WTC11 (cell line): ENCODE data around the gene CYCS.

ENCODE experiments used
- FOXK1 ChIP-seq: sonication (generic); formaldehyde crosslinking; IDR thresholded peaks from 2 replicates; pipeline ENCODE4 v1.8.0; 2022; ENCODE audit warnings: mild to moderate bottlenecking, moderate library complexity, missing genetic modification reagents
- KAT7 ChIP-seq: sonication (generic); formaldehyde crosslinking; IDR thresholded peaks from 2 replicates; pipeline ENCODE4 v1.8.1; 2023; ENCODE audit warnings: missing genetic modification reagents, mild to moderate bottlenecking, borderline replicate concordance
- TF ChIP-seq, protein P1 (sequence below): fragments of 200-600 bp; IDR thresholded peaks from 2 replicates; pipeline ENCODE4 v1.8.0; 2022; ENCODE audit warnings: antibody characterized with exemption
- TF ChIP-seq, protein P2 (sequence below): sonication (generic); formaldehyde crosslinking; IDR thresholded peaks from 2 replicates; pipeline ENCODE4 v1.8.1; 2023; ENCODE audit warnings: mild to moderate bottlenecking, missing genetic modification reagents, moderate library complexity

GRCh38 chr7:25134358-25135010, 9.4 kb upstream of the CYCS start:
- TF ChIP-seq, protein P1, sequence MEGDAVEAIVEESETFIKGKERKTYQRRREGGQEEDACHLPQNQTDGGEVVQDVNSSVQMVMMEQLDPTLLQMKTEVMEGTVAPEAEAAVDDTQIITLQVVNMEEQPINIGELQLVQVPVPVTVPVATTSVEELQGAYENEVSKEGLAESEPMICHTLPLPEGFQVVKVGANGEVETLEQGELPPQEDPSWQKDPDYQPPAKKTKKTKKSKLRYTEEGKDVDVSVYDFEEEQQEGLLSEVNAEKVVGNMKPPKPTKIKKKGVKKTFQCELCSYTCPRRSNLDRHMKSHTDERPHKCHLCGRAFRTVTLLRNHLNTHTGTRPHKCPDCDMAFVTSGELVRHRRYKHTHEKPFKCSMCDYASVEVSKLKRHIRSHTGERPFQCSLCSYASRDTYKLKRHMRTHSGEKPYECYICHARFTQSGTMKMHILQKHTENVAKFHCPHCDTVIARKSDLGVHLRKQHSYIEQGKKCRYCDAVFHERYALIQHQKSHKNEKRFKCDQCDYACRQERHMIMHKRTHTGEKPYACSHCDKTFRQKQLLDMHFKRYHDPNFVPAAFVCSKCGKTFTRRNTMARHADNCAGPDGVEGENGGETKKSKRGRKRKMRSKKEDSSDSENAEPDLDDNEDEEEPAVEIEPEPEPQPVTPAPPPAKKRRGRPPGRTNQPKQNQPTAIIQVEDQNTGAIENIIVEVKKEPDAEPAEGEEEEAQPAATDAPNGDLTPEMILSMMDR, result no peak
- no peak for TF ChIP-seq FOXK1 (CRISPR knock-in tag)
- TF ChIP-seq KAT7, result no peak
- TF ChIP-seq, protein P2, sequence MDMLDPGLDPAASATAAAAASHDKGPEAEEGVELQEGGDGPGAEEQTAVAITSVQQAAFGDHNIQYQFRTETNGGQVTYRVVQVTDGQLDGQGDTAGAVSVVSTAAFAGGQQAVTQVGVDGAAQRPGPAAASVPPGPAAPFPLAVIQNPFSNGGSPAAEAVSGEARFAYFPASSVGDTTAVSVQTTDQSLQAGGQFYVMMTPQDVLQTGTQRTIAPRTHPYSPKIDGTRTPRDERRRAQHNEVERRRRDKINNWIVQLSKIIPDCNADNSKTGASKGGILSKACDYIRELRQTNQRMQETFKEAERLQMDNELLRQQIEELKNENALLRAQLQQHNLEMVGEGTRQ (CRISPR knock-in tag), result no peak
